Cerebellar cortex (tissue), 1 donor: ENCODE results near the gene ZSCAN5C.
"Not testable (repeated sequence)": the region's sequence is repeated elsewhere in the genome, so short reads cannot be mapped to it uniquely, and the experiment has no call there.

Experiments used
- DNase-seq: peaks from one replicate; pipeline ENCODE4 v3.0.0-alpha.2; 2015; ENCODE audit warnings: low spot score

The ZSCAN5C gene

DNA sequence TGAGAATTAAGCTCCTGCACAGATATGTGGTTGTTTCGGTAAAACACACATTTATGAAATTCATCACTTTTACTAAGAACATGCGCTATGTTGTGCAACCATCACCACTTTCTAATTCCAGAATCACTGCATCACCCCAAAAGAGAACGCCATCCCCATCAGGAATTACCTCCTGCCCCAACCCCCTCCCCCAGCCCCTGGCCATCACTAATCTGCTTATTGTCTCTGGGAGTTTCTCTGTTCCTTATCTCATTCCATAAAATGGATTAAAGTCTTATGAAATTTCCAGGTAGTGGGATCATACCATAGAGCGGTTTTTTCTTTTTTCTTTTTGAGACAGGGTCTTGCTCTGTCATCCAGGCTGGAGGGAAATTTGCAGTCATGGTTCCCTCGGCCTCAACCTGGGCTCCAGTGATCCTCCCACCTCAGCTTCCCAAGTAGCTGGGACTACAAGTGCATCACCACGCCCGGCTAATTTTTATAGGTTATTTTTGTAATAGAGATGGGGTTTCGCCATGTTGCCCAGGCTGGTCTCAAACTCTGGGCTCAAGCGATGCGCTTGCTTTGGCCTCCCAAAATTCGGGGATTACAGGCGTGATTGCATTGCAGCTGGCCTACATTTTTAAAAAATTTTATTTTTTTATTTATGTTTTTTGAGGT, 8.0 kb upstream of the ZSCAN5C start:
- DNase-seq: no peak

DNA sequence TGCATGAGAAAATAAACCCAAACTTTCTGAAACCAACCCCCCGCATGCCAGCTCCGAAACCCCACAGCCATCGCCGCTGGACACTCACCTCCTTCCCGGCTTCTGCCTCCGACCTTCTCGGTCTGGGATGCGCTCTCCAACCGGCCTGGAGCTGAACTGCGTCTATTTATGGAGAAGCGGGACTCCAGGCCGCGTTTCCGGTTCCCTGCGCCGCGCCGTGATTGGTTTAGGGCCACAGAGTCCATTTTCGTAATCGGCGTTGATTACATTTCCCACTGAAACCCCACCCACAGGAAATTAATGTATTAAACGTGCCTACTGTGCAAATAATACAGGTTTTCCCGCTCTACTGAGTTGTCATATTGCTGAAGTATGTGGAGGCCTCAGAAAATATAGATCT, 4.4 kb upstream of the ZSCAN5C start, which contains the start of gene ZSCAN5B:
ZSCAN5B (minus strand) TSS at position 138 of the 400 bp plus-strand sequence. CDS start 4,731 bp downstream, outside the sequence.
- DNase-seq: not testable (repeated sequence)

DNA sequence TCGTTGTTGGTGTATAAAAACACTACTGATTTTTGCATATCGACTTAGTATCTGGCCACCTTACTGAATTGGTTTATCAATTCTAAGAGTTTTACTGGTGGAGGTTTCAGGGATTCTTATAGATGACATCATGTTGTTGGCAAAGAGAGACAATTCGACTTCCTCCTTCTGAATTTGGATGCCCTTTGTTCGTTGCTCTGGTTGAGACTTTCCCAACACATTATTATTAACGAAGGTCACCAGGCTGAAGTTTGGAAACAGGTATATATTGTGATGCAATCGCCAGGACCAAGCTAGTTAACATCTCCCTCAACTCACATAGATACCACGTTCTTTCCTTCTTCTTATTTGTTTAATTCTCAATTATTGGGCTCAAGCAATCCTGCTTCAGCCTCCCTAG, 2.4 kb upstream of the ZSCAN5C start:
- no peak for DNase-seq

DNA sequence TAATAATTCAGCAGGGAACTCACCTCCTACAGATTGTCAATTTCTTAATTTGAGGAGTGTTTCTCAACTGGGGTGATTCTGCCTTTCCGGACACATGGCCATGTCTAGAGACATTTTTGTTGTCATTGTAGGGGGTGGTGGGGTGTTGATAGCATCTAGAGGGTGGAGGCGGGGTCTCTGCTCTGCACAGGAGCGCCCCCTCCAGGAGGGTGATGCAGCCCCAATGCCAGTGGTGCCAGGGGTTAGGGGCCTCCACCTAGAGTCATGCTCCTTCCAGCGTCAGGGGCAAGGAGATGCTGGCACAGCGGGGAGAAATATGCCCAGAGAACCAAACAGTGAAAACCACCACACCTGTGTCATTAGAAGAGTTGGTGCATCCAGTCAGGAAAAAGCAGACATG, 5.5 kb downstream of the ZSCAN5C start:
- DNase-seq: not testable (repeated sequence)

DNA sequence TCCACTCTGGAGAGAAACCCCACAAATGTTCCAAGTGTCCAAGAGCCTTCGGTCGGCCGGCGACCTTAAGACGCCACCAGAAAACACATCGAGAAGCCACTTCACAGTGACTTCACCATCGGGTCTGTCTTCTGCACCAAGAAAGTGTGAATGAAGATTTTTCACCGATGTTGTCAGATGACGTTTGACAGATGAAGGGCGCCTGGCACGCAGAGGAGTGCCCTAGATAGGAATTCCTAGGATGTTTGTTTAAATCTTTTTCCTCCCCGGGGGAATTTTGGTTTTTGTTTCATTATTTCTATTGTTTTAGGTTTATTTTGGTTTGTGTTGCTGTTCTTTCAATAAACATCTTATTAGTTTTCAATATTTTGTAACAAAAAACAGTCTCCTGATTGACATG, 7.0 kb downstream of the ZSCAN5C start:
- DNase-seq: no peak

DNA sequence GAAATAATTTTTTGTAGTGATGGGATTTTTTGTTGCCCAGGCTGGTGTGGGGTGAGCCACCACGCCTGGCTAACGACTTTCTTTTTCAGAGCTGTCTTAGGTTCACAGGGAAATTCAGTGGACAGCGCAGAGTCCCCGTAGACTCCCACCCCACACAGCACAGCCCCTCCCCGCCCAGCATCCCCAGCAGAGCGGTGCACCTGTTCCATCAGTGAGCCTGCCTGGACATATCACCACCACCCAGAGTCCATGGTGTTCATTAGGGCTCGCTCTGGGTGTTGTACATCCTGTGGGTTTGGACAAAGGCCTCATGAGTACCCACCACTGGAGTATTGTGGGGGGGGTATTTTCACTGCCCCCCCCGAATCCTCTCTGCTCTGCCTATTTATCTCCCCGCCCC, 8.0 kb downstream of the ZSCAN5C start:
- not testable (repeated sequence) for DNase-seq

DNA sequence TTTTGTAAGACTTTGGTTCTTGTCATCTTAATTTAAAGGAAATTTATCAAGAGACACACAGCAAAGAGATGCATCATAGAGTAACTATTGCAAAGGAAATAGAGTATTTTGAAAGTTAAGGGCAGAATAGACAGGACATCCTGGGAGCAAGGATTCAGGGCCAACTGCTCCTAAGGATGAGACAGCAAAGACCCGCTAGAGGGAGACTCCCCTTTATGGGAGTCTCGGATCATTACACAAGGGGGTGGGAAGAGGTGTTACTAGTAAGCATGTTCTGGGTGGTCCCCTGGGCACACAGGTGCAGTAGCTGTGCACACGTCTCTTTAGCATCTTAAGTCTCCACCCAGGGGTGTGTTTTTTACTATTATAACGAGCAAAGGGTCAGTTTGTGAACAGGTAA, 9.6 kb downstream of the ZSCAN5C start:
- DNase-seq: no peak

DNA sequence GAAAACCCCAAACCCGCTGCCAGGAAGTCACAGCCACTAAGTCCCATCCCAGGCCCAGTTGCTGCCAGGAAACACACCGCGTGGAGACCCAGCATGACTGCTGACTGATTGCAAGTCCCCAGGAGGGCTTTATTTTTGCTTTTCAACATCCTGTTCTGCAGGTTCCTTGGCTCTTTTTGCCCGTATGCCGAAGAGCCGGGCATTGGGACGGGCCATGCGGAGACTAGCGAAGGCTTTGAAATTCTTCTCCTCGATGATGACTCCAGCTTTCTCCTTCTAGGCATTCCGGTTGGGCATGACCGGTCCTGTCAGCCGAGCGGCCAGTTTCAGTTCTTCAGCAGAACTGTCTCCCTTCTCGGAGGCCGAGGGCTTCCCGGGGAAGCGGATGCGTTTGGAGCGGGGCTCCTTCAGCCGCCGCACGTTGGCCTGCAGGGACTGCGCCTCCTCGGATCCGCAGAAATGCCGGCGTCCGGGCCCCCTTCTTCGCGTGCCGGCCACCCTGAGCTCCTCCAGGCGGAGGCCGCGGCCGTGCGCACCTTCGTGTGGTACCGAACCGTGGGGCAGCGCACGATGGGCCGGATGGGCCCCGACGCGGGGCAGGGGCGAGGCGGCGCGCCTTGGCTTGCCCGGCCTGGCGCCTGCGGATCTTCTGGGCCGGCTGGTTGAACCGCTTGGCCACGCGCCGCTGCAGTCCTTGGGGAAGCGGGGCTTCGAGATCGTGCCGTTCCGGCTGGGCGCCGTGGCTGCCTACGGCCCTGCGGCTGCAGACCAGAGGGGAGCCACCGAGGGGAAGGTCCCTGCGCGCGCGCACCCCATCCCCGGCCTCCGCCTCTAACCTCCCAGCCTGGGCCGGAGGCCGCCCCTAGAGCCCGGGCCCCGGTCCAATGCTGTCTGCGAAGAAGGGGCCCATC, 15.2 kb downstream of the ZSCAN5C start:
- DNase-seq: no peak

DNA sequence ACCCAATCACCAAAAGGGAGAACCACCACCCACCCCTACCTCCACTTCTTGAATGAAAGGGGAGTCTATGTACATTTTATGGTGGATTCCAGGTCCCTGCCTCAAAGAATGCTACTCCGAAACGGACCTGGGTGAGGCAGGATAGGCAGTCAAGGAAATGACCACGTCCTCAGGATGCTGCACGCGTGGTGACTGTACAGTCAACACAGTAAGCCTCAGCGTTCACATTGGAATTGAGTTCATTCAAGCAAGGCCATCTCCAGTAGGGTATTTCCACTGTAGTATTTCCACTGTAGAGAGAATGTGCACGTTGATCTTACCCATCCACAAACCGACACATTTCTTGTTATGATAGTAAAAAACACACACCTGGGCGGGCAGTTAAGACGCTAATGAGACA, 16.9 kb downstream of the ZSCAN5C start:
- no peak for DNase-seq

DNA sequence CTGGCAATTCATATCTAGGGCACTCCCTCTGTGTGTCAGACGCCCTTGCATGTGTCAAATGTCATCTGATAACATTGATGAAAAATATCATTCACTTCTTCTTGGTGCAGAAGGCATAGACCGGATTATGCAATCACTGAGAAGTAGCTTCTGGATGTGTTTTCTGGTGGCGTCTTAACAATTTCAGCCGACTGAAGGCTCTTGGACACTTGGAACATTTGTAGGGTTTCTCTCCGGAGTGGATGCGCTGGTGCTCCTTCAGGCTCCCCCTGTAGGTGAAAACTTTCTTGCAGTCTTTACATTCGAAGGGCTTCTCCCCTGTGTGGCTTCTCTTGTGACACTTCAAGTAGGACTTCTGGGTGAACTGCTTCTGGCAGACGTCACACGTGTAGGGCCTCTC, 19.4 kb downstream of the ZSCAN5C start:
- peak; percentile 16 for DNase-seq

DNA sequence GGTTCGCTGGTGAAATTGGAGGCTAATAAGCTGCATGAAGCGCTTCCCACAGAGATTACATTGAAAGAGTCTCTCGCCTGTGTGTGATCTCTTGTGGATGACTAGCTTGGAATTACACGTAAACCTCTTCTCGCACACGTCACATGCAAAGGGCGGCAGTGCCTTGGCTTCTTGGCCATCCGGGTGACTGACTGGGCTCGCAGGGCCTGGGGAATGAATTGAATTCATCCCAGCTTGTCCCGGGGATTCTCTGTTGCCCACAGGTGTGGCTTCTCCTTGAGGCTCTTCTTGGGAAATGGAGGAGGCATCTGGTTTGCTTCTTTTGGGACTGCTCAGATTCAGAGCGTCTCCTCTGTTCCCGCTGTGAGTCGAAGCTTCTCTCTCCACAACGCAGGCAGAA, 19.8 kb downstream of the ZSCAN5C start:
- no peak for DNase-seq

DNA sequence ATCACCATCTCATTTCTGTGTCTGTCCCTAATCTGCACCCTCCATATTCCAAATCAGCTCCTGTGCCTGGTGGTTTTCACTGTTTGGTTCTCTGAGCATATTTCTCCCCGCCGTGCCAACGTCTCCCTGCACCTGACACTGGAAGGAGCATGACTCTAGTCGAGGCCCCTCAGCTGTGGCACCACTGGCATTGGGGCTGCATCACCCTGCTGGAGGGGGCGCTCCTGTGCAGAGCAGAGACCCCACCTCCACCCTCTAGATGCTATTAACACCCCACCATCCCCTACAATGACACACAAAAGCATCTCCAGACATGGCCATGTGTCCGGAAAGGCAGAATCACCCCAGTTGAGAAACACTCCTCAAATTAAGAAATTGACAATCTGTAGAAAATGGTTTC, 20.8 kb downstream of the ZSCAN5C start:
- no peak for DNase-seq

DNA sequence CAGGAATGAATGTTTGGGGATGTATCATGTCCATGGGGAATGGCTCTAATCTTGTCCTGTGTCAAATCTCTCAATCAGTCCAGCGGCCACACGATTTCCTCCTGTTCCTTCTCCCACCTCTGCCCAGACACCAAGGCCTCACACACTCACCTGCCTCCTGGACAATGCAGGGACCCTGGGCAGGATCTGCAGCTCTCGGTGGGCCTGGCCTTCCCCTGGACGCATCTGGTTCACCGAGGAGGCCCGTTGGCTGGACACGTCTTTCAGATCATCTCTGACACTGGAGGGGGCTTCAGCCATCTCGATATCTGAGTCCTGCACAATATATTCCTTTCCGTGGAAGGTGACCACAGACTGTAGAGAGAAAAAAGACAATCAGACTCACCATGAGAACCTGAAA, 21.4 kb downstream of the ZSCAN5C start:
- DNase-seq: no peak

DNA sequence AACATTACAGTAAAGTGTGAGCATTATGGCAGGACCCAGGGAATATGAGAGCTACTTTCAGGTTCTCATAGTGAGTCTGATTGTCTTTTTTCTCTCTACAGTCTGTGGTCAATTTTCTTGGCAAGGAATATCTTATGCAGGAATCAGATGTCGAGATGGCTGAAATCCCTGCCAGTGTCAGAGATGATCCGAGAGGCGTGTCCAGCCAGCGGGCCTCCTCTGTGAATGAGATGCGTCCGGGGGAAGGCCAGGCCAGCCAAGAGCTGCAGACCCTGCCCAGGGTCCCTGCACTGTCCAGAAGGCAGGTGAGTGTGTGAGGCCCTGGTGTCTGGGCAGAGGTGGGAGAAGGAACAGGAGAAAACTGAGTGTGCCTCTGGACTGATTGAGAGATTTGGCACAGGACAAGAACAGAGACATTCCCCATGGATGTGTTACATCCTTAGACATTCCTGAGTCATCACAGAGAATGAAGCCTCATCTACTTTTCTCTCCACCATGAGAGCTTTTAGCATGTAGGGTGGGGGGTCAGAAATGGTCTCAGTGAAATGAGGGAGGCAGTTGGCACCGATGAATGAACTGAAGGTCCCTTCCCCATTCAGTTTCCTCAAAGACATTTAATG, 43.2 kb downstream of the ZSCAN5C start:
- no peak for DNase-seq

DNA sequence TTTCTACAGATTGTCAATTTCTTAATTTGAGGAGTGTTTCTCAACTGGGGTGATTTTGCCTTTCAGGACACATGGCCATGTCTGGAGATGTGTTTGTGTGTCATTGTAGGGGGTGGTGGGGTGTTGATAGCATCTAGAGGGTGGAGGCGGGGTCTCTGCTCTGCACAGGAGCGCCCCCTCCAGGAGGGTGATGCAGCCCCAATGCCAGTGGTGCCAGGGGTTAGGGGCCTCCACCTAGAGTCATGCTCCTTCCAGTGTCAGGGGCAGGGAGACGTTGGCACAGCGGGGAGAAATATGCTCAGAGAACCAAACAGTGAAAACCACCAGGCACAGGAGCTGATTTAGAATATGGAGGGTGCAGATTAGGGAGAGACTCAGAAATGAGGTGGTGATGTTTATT, 43.7 kb downstream of the ZSCAN5C start:
- DNase-seq: not testable (repeated sequence)

DNA sequence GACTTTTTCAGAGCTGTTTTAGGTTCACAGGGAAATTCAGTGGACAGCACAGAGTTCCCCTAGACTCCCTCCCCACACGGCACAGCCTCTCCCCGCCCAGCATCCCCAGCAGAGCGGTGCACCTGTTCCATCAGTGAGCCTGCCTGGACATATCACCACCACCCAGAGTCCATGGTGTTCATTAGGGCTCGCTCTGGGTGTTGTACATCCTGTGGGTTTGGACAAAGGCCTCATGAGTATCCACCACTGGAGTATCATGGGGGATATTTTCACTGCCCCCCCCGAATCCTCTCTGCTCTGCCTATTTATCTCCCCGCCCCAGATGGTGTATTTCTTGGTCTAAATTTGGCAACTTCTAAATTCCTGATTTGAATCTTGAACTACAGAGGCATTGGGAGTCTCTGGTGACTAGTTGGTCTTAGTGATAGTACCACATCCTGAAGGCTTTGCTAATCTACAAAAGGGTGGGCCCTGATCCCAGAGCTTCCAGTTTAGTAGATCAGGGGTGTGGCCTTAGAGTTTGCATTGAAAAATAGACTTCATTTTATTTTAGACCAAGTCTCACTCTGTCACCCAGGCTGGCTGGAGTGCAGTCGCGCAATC, 46.8 kb downstream of the ZSCAN5C start:
- not testable (repeated sequence) for DNase-seq

DNA sequence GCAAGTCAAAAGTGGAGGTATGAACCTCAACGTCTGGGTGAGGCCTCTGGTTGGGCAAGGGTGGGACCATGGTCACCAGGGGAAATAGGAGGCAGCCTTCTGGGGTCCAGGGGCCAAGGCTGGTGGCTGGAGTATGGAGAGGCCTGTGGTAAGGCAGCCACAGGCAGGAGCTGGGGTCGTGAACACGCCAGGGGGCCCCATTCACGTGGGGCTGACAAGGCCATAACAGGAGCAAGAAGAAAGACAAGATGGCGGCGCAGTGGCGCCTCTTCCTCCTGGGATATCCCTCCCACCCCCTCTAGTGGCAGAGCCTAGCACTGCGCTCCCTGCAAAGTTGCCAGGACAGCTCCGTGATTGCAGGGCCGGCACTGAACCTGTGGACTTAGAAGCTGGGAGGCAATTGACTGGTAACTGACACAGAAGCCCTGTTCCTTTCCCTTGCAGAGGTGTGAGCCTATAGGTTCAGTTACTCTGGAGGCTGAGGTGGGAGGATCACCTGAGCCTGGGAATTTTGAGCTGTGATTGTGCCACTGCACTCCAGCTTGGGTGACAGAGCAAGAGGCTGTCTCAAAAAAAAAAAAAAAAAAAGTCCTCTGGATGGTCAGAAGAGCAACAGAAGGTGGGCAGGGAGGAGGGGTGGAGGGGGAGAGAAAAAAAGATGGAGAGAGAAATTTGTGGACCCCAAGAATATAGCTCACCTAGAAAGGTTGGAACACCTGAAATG, 50.8 kb downstream of the ZSCAN5C start:
- DNase-seq: peak; percentile 65

DNA sequence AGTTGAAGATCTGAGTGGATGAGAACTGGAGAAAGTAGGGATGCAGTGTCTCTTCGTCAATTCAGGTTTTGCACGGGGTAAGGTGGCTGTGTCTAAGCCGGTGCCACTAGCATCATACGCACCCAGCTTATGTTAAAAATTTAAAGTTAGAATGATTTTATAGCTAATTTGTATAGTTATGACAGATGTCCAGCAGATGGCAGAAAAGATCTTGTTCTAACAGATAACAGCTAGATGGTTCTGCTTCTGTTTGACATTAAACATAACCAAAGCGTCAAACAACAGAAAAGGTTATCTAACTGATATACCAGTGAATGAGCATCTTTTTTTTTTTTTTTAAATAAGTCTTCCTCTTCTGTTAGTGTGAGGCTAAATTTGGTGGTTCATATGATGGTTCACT, 51.7 kb downstream of the ZSCAN5C start:
- DNase-seq: peak; percentile 82

DNA sequence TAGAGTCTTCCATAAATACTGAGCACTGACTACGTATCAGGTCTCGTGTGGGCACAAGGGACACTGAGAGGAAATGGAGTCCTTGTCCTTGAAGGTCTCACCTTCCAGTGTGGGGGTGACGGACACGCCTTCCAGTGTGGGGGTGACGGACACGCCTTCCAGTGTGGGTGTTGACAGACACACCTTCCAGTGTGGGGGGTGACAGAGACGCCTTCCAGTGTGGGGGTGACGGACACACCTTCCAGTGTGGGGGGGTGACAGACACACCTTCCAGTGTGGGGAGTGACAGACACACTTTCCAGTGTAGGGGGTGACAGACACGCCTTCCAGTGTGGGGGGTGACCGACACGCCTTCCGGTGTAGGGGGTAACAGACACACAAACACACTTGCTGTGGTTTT, 56.2 kb downstream of the ZSCAN5C start:
- no peak for DNase-seq
